ENCODE results near the gene HUWE1.

Gene HUWE1

DNA sequence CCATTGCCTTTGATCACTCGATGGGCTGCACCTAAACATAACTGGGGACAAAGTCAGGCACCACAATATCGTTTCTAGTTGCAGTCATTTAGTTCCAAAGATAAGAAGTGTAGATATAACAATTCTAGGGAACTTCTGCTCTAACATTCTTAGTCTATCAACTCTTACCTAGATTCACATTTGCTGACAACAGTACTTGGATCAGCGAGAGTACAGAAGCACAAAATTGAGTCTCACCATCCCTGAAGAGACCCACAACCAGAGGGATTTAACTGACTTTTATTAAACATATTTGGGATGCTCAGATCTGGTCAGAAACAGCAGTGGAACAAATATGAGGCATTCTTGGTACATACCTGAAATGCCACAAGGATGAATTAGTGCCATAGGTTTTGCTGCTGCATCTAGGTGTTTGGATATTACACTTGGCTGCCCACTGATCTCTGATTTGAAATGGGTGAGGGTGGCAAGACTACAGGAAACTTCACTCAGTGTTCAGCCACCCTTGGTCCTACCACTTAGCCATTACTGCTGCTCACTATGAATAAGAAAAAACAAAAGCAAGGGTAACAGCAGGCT, 28.9 kb upstream of the HUWE1 start:
- no peak overlapping the region for H3K4me3 ChIP-seq (ENCODE audit: low read depth in 1 of 2, low read length in 2 of 2)
- H3K27me3 ChIP-seq (ENCODE audit: low read depth, low read length), result no peaks in the 10 kb centered on the region
- no peaks in the 10 kb centered on the region for H3K9me3 ChIP-seq (ENCODE audit: control insufficient read depth in 1 of 2, low read length in 2 of 2)
- no peaks in the 10 kb centered on the region for H3K4me1 ChIP-seq (ENCODE audit: control insufficient read depth in 1 of 2, insufficient read depth in 2 of 2, low read length in 2 of 2)
- H3K27ac ChIP-seq (ENCODE audit: low read length), result no peak overlapping the region
- no peaks in the 10 kb centered on the region for H3K36me3 ChIP-seq (ENCODE audit: control insufficient read depth in 1 of 2, insufficient read depth in 2 of 2, low read length in 2 of 2)

GRCh38 chrX:53714580-53715345, 28.2 kb upstream of the HUWE1 start:
- H3K36me3 ChIP-seq (ENCODE audit: control insufficient read depth in 1 of 2, insufficient read depth in 2 of 2, low read length in 2 of 2), result no peaks in the 10 kb centered on the region
- no peaks in the 10 kb centered on the region for H3K27me3 ChIP-seq (ENCODE audit: low read depth, low read length)
- H3K27ac ChIP-seq (ENCODE audit: low read length), result no peak overlapping the region
- H3K9me3 ChIP-seq (ENCODE audit: control insufficient read depth in 1 of 2, low read length in 2 of 2), result no peaks in the 10 kb centered on the region
- H3K4me3 ChIP-seq (ENCODE audit: low read depth in 1 of 2, low read length in 2 of 2), result no peak overlapping the region
- H3K4me1 ChIP-seq (ENCODE audit: control insufficient read depth in 1 of 2, insufficient read depth in 2 of 2, low read length in 2 of 2), result no peaks in the 10 kb centered on the region

DNA sequence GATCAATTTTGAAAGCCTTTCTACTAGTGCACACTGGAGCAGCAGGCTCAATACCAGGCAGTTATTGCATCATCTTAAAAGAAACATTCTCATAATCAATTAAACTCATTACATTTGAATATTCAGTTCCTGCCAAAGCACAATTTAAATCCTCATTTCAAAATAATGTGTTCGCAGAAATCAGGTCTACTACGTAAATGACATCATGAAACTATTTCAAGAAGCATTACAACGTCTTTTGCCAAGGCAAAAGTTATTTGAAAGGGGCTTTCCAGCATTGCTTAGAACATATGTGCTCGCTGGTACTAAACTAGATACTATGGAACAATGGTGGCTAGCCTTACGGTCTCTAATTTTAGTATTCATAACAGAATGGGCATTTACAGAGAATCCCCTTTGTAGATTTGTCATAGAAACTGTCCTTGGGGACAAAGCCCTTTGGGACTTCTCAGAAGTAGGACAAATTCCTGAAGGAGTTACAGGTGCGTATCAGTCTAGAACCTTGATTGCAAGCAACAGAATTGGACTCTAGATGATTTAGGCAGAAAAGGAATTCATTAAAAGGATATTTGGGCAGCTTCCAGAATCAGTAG, 27.6 kb upstream of the HUWE1 start:
- no peaks in the 10 kb centered on the region for H3K4me1 ChIP-seq (ENCODE audit: control insufficient read depth in 1 of 2, insufficient read depth in 2 of 2, low read length in 2 of 2)
- no peak overlapping the region for H3K27ac ChIP-seq (ENCODE audit: low read length)
- no peaks in the 10 kb centered on the region for H3K36me3 ChIP-seq (ENCODE audit: control insufficient read depth in 1 of 2, insufficient read depth in 2 of 2, low read length in 2 of 2)
- H3K4me3 ChIP-seq (ENCODE audit: low read depth in 1 of 2, low read length in 2 of 2), result no peak overlapping the region
- no peaks in the 10 kb centered on the region for H3K27me3 ChIP-seq (ENCODE audit: low read depth, low read length)
- no peaks in the 10 kb centered on the region for H3K9me3 ChIP-seq (ENCODE audit: control insufficient read depth in 1 of 2, low read length in 2 of 2)

DNA sequence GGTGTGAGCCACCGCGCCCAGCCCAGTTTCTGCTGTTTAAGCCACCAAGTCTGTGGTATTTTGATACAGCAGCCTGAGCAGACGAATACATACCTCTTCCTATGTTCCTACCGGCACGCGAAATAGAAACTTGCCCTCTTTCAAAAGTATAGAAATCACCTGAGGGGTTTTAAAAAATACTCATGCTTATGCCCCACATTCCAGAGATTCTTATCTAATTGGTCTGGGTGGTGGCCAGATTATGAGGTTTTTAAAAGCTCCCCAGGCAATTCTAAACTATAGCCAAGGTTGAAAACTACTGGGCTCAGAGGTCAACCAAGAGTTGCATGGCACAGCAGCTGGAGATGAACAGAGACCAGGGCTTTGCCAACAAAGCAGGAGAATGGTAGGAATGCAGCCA, 24.9 kb upstream of the HUWE1 start:
- Histone ChIP-seq H3K36me3 (ENCODE audit: control insufficient read depth in 1 of 2, insufficient read depth in 2 of 2, low read length in 2 of 2) (no peaks in the 10 kb centered on the region), H3K27me3 (ENCODE audit: low read depth, low read length) (no peaks in the 10 kb centered on the region), H3K27ac (ENCODE audit: low read length) (no peak overlapping the region)

DNA sequence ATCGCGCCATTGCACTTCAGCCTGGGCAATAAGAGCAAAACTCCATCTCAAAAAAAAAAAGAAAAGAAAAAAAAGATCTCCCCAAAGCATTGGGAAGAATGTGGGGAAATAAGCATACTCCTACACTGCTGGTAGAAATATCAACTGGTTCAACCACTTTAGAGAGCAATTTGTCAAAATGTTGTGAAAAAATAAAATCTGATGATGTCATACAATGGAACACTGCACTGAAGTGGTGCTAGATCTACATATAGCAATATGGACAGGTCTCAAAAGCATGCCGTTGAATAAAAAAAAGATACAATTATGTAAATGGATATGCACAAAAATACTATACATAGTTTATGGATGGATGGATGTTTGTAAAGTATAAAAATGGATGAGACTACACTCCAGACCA, 18.3 kb upstream of the HUWE1 start:
- Histone ChIP-seq H3K27me3 (ENCODE audit: low read depth, low read length) (no peaks in the 10 kb centered on the region), H3K9me3 (ENCODE audit: control insufficient read depth in 1 of 2, low read length in 2 of 2) (no peaks in the 10 kb centered on the region), H3K36me3 (ENCODE audit: control insufficient read depth in 1 of 2, insufficient read depth in 2 of 2, low read length in 2 of 2) (no peaks in the 10 kb centered on the region), H3K27ac (ENCODE audit: low read length) (no peak overlapping the region), H3K4me3 (ENCODE audit: low read depth in 1 of 2, low read length in 2 of 2) (no peak overlapping the region), H3K4me1 (ENCODE audit: control insufficient read depth in 1 of 2, insufficient read depth in 2 of 2, low read length in 2 of 2) (no peaks in the 10 kb centered on the region)

More for the DNA sequence above, 24.9 kb upstream of the HUWE1 start:
- Histone ChIP-seq H3K4me3 (ENCODE audit: low read depth in 1 of 2, low read length in 2 of 2) (no peak overlapping the region), H3K4me1 (ENCODE audit: control insufficient read depth in 1 of 2, insufficient read depth in 2 of 2, low read length in 2 of 2) (no peaks in the 10 kb centered on the region), H3K9me3 (ENCODE audit: control insufficient read depth in 1 of 2, low read length in 2 of 2) (no peaks in the 10 kb centered on the region)

DNA sequence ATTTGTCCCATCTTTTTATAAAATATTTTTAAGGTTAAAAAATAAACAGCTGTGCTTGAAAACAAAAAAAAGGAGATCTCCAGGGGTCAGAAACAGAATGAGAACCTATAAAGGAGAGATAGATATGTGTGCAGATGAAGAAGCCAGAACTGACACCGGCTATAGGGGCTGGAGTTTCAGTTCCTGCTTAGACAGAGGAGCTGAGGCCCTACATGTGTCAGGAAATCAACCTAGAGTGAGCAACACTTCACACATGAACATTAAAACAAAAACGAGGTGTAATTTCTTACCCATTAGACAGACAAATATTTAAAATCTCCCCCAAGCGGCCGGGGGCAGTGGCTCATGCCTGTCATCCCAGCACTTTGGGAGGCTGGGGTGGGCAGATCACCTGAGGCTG, 17.8 kb upstream of the HUWE1 start:
- H3K4me1 ChIP-seq (ENCODE audit: control insufficient read depth in 1 of 2, insufficient read depth in 2 of 2, low read length in 2 of 2), result no peaks in the 10 kb centered on the region
- no peaks in the 10 kb centered on the region for H3K27me3 ChIP-seq (ENCODE audit: low read depth, low read length)
- H3K36me3 ChIP-seq (ENCODE audit: control insufficient read depth in 1 of 2, insufficient read depth in 2 of 2, low read length in 2 of 2), result no peaks in the 10 kb centered on the region
- H3K9me3 ChIP-seq (ENCODE audit: control insufficient read depth in 1 of 2, low read length in 2 of 2), result no peaks in the 10 kb centered on the region
- no peak overlapping the region for H3K27ac ChIP-seq (ENCODE audit: low read length)
- H3K4me3 ChIP-seq (ENCODE audit: low read depth in 1 of 2, low read length in 2 of 2), result no peak overlapping the region

GRCh38 chrX:53695946-53696549, 9.5 kb upstream of the HUWE1 start:
- Histone ChIP-seq H3K27ac (ENCODE audit: low read length) (no peak overlapping the region), H3K9me3 (ENCODE audit: control insufficient read depth in 1 of 2, low read length in 2 of 2) (no peaks in the 10 kb centered on the region)

DNA sequence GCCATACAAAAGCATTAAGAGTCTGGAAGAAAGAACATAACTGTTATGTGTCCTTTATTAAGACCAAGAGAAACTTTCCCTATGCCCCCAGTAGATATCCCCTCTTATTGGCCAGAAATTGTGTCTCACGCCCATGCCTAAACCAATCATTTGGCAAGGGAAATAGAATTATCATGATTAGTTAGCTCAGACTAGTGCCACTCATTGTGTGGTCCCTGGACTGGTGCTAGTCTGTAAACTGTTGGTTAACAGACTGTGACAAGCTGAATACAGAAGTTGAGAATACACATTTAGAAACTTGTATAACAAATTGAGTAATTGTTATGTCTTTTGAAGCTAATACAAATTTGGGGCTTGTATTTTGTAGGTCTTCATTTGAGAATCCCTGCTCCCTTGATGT, 8.1 kb upstream of the HUWE1 start:
- no peak overlapping the region for H3K27ac ChIP-seq (ENCODE audit: low read length)
- no peaks in the 10 kb centered on the region for H3K36me3 ChIP-seq (ENCODE audit: control insufficient read depth in 1 of 2, insufficient read depth in 2 of 2, low read length in 2 of 2)
- H3K27me3 ChIP-seq (ENCODE audit: low read depth, low read length), result no peaks in the 10 kb centered on the region
- no peaks in the 10 kb centered on the region for H3K9me3 ChIP-seq (ENCODE audit: control insufficient read depth in 1 of 2, low read length in 2 of 2)
- no peak overlapping the region for H3K4me3 ChIP-seq (ENCODE audit: low read depth in 1 of 2, low read length in 2 of 2)
- no peaks in the 10 kb centered on the region for H3K4me1 ChIP-seq (ENCODE audit: control insufficient read depth in 1 of 2, insufficient read depth in 2 of 2, low read length in 2 of 2)

More at GRCh38 chrX:53695946-53696549, 9.5 kb upstream of the HUWE1 start:
- Histone ChIP-seq H3K4me1 (ENCODE audit: control insufficient read depth in 1 of 2, insufficient read depth in 2 of 2, low read length in 2 of 2) (no peaks in the 10 kb centered on the region), H3K27me3 (ENCODE audit: low read depth, low read length) (no peaks in the 10 kb centered on the region), H3K4me3 (ENCODE audit: low read depth in 1 of 2, low read length in 2 of 2) (no peak overlapping the region), H3K36me3 (ENCODE audit: control insufficient read depth in 1 of 2, insufficient read depth in 2 of 2, low read length in 2 of 2) (no peaks in the 10 kb centered on the region)

GRCh38 chrX:53688300-53688699, 1.8 kb upstream of the HUWE1 start:
- no peak overlapping the region for H3K4me3 ChIP-seq (ENCODE audit: low read depth in 1 of 2, low read length in 2 of 2)
- H3K4me1 ChIP-seq (ENCODE audit: control insufficient read depth in 1 of 2, insufficient read depth in 2 of 2, low read length in 2 of 2), result peaks cover 0 to 13% of the 10 kb centered on the region in 2 donors
- H3K27me3 ChIP-seq (ENCODE audit: low read depth, low read length), result no peaks in the 10 kb centered on the region
- no peak overlapping the region for H3K27ac ChIP-seq (ENCODE audit: low read length)
- no peaks in the 10 kb centered on the region for H3K9me3 ChIP-seq (ENCODE audit: control insufficient read depth in 1 of 2, low read length in 2 of 2)
- peaks cover 0 to 6% of the 10 kb centered on the region in 2 donors for H3K36me3 ChIP-seq (ENCODE audit: control insufficient read depth in 1 of 2, insufficient read depth in 2 of 2, low read length in 2 of 2)

DNA sequence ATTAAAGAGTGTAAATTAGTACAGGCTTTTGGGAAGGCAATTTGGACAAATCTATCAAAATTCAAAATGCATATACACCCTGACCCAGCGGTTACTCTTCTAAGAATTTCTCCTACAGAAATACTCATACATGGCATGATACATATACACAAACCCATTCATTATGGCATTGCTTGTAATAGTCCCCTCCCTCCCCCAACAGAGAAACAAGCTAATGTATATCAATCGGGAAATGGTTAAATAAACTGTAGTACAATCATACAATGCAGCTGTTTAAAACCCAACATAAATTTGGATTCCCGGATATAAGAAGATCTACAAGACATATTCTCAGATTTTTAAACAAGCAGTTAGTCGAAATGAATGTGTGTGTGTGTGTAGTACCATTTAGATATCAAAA, 808 bp downstream of the HUWE1 start:
- peaks cover 4 to 6% of the 10 kb centered on the region in 2 donors for H3K36me3 ChIP-seq (ENCODE audit: control insufficient read depth in 1 of 2, insufficient read depth in 2 of 2, low read length in 2 of 2)
- H3K4me3 ChIP-seq (ENCODE audit: low read depth in 1 of 2, low read length in 2 of 2), result peak overlapping the region; percentile 63 to 68
- H3K4me1 ChIP-seq (ENCODE audit: control insufficient read depth in 1 of 2, insufficient read depth in 2 of 2, low read length in 2 of 2), result peaks cover 0 to 22% of the 10 kb centered on the region in 2 donors
- H3K9me3 ChIP-seq (ENCODE audit: control insufficient read depth in 1 of 2, low read length in 2 of 2), result no peaks in the 10 kb centered on the region
- H3K27ac ChIP-seq (ENCODE audit: low read length), result peak overlapping the region; percentile 72
- no peaks in the 10 kb centered on the region for H3K27me3 ChIP-seq (ENCODE audit: low read depth, low read length)

GRCh38 chrX:53684415-53685192, 1.9 kb downstream of the HUWE1 start:
- Histone ChIP-seq H3K4me1 (ENCODE audit: control insufficient read depth in 1 of 2, insufficient read depth in 2 of 2, low read length in 2 of 2) (peaks cover 0 to 22% of the 10 kb centered on the region in 2 donors), H3K36me3 (ENCODE audit: control insufficient read depth in 1 of 2, insufficient read depth in 2 of 2, low read length in 2 of 2) (peaks cover 6 to 9% of the 10 kb centered on the region in 2 donors), H3K9me3 (ENCODE audit: control insufficient read depth in 1 of 2, low read length in 2 of 2) (no peaks in the 10 kb centered on the region), H3K27me3 (ENCODE audit: low read depth, low read length) (no peaks in the 10 kb centered on the region), H3K27ac (ENCODE audit: low read length) (peak overlapping the region; percentile 82), H3K4me3 (ENCODE audit: low read depth in 1 of 2, low read length in 2 of 2) (peak overlapping the region; percentile 63 to 68)
